Measurements from ENCODE around the gene ITPK1. TPM values are rescaled to one million over a fixed set of nuclear protein-coding genes. Genes with fewer than 3 reads are reported as not detected.

Gene ITPK1
- total RNA-seq, 1 experiment from 2014 or later, result 80.3 TPM

DNA sequence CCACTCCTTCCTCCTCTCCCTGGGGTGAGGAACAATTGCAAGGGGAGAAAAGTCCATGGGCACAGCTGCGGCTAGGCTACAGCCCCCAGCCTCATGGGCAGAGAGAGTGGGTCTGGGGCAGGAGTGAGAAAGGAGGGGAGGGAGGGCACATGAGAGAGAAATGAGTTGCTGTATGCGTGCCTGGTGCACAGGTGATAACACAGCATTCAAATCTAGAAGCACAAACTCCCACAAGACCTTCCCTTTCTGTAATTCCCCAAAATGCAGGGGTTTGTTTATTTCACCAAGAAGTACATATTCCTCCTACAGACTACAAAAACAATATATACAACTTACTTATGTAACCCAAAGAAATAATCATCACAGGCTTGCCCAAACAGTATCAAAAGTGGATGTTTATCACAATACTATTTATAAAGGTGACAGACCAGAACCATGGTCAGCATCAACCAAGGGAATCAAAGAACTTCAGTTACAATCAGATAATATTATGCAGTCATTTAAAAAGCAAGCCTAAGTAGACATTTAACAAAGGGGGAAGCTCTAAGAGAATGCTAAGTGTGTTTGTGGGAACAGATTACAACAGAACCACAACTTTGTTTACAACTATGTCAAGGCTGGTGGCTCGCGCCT, 54.2 kb downstream of the ITPK1 start:
- no peak for DNase-seq (ENCODE audit: low spot score)

DNA sequence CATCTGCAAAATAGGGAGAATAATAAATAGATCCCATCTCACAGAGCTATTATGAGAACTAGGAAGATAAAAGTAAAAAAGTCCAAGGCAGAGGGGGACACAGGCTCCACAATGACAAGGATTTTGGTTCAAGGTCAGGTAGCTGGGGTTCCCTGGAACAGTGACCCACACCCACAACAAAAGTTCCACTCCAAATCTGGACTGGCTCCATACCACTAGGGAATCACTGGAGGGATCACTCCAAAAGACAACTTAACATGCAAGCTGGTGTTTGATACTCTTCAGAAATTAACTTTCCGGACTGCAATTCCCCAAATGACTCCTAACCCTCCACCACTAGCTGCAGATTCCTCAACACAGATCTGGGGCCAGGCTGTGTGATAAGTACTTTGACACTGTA, 54.9 kb downstream of the ITPK1 start:
- DNase-seq (ENCODE audit: low spot score), result no peak

- no peak for DNase-seq (ENCODE audit: low spot score)
These were observed 55.7 kb downstream of the ITPK1 start for GRCh38 chr14:93059917-93060545.

DNA sequence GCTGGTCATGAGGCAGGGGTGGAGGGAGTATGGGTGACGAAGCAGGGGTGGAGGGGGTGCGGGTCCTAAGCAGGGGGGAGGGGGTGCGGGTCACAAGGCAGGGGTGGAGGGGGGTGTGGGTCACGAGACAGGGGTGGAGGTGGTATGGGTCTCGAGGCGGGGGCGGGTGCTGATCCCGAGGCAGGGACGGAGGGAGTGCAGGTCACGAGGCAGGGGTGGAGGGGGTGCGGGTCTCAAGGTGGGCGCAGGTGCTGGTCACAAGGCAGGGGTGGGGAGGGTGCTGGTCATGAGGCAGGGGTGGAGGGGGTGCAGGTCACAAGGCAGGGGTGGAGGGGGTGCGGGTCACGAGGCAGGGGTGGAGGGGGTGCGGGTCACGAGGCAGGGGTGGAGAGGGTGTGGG, 56.5 kb downstream of the ITPK1 start:
- no peak for DNase-seq (ENCODE audit: low spot score)

- DNase-seq (ENCODE audit: low spot score), result no peak
These were observed 58.0 kb downstream of the ITPK1 start for GRCh38 chr14:93057586-93058280.

DNA sequence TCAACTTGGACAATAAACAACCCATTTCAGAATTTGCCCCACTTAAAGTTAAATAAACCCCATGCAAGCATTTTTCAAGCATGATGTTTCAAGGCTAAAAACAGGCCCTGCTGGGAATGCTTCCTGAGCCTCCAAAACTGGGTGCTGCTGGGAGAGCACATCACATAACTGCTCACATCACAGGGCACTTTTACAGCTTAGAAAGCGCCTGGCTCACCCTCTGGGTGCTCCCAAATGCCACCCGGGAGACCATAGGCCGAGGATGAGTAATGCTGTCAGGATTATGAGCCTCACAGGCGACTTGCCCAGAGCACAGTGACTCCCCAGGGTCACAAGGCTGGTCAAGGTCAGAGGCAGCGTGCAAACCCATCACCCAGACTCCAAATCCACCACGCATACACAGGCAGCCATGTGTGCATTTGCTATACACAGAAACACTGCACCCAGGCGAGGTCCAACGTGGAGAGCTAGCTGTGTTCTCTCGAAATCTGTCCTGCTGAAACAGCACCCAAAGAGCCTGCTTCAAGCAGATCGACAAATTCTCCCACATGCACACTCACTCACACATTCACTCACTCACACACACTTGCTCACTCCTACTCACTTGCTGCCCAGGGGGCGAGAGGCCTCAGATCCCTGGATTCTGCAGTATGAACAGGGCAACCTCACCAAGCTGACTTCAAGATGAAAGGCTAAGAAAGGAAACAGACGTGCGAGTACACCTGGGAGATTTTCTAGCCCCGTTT, 58.7 kb downstream of the ITPK1 start:
- no peak for DNase-seq (ENCODE audit: low spot score)

DNA sequence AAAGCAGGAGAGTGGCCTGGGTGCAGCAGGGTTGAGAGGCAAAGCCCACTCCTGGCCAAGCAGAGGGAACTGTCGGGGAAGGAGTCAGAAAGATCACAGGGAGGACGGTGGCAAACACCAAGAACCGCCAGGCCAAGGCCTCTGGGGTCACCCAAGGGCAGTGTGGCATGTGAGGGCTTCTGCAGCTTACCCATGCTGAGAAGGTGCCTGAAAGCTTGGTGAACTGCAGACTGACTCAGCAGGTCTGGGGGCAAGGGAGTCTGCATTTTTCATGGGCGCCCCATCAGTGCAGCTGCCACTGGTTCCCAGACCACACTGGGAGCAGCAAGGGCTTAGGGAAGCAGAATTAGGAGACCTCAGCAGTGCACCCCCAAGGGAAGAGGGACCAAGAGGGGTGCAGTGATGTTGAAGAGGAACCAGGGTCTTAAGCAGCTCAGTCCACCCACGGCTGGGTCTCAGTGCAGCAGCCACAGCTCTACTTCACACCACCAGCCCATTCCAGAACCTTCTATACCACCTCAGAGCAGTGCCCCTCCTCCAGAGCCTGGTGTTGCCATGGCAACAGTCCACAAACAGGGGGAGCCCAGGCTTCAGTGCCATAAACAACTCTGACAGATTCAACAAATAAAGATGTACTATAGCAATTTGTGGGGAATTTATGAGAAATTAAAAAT, 59.4 kb downstream of the ITPK1 start:
- DNase-seq (ENCODE audit: low spot score), result no peak

DNA sequence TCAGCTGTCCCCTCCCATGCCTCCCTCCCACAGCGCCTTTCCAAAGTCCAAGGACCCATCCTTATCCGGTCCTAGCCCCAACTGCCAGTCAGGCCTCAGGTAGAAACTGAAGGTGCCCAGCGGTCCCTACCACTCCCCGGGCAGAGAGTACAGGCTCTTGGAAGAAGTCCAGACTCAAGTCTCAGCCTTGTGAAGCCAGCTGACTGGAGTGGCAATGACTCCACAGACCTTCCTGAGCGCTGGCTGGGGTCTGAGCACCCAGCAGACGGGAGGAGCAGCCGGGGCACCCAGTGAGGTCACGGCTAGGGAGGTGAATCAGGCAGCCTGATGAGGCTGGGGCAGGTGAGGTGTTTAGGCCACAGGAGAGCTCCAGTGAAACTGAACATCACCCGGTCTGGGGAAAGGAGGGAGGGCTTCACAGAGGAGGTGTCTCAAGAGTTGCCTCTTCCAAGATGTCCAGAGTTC, 60.0 kb downstream of the ITPK1 start:
- no peak for DNase-seq (ENCODE audit: low spot score)

DNA sequence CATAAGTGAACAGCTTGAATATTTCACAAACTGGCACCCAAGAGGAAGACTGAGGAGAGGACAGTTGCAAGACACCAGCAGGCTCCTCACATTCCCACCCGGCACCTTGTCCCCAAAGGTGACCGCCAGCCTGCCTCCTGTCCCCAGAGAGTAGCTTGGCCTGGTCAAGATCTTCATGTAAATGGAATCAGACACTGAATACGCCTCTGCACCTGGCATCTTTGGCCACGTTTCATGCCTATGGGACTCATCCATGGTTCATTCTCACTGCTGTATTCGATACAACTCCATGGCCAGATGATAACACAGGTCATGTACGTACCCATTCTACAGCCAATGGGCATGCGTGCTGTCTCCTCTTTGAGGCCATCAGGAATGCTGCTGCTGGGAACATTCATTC, 60.8 kb downstream of the ITPK1 start:
- DNase-seq (ENCODE audit: low spot score), result no peak

- DNase-seq (ENCODE audit: low spot score), result no peak
These were observed 61.7 kb downstream of the ITPK1 start for GRCh38 chr14:93054006-93054405.

DNA sequence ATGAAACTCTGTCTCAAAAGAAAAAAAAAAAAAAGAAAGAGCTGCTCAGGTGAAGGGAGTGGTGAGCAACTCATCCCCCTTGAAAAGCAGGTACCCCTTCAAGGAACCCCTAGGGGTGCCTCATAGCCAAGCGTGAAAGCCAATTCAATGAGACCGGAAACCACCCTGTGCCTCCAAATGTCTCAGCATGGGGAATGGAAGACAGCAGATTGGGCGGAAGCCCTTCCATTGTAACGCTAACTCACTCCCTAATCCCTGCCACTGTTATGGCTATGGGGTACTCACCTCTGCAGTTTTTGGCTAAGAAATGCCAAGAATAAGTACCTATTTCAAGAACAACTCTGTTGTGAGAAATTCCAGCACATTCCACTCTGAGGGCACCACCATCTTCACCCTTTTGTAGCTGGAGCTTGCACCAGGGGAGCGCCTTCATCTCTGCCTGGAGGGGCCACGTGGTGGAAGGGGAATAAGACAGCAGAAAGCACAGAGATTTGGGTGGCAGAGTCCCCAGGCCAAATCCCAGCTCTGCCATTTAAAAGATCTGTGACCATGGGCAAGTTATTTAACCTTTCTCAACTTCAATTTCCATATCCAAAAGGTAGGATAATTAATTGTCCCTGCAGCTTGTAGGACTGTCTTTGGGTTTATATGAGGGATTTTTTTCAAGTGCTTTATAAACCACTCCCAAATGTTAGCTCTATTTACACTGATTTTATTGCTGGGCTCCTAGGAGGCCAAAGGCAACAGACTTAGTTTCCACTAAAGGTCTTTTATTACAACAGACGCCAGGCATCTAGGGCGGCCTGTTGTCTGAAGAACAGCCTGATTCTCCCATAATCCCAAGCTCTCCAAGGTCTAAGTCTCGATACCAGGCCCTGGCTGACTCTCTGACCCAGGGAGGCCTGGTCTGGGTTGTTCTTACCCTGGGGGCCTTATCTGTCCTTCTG, 63.9 kb downstream of the ITPK1 start:
- no peak for DNase-seq (ENCODE audit: low spot score)

GRCh38 chr14:93050761-93051160, 65.0 kb downstream of the ITPK1 start:
- no peak for DNase-seq (ENCODE audit: low spot score)

DNA sequence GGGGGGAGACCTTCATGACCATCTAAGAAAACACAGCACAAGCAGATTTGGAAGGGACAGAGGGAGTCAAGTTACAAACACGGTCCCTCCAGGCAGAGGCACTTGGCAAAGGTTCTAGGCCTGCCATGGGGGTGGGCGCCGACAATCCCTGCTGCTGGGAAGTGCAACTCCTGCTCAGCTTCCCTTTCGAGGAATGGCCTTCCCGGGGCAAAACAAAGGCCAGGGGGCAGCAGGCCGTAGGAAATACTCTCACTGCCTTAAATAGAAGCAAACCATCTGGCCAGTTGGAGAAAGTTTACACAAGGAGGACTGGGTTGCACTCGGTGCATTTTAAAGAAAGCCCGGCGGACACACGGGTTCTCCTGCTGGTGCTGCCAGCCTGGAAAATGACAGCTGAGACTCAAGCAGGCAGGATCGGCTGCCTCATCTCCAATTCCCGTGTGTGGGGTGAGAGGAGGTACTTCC, 65.8 kb downstream of the ITPK1 start:
- no peak for DNase-seq (ENCODE audit: low spot score)

GRCh38 chr14:93049315-93049714, 66.4 kb downstream of the ITPK1 start:
- DNase-seq (ENCODE audit: low spot score), result peak; percentile 50

- no peak for DNase-seq (ENCODE audit: low spot score)
These were observed 66.9 kb downstream of the ITPK1 start for GRCh38 chr14:93048843-93049242.

DNA sequence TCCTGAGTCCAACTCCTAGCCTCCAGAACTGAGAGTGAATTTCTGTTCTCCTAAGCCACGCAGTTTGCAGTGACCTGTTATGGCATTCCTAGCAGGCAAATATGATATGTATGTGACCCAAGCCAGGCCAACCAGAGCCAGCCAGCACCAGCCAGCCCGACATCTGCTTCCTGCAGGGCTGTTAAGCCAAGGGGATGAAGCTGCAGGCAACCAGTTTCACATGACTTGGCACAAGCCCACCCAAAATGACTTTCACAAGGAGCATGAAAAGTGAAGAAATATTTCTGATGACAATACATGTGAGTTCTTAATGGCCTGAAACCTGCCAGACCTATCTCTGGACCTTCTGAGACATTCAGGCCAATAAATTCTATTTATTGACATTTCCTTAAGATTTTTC, 68.1 kb downstream of the ITPK1 start:
- DNase-seq (ENCODE audit: low spot score), result no peak

GRCh38 chr14:93047157-93047556, 68.6 kb downstream of the ITPK1 start:
- no peak for DNase-seq (ENCODE audit: low spot score)

DNA sequence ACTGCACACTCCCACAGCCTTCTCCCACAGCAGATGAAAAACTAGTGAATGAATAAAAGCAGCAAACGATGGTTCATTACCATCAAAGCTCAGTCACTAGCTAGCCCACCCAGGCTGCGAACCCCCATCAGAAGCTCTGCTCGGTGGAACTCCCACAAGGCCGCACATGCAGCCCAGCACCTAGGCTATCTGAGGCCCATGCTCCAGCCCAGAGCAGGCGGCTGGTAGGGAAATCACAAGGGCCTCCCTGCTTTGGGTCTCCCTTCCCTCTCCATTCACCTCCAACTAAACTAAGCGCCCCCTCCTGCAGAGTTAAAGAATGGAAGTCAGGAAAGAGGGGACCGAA, 69.0 kb downstream of the ITPK1 start:
- DNase-seq (ENCODE audit: low spot score), result no peak

- DNase-seq (ENCODE audit: low spot score), result no peak
These were observed 69.6 kb downstream of the ITPK1 start for GRCh38 chr14:93045965-93046704.

- DNase-seq (ENCODE audit: low spot score), result no peak
These were observed 70.5 kb downstream of the ITPK1 start for GRCh38 chr14:93045211-93045674.
